Muscle of arm (tissue), 12 donors: ENCODE data around the gene ANAPC13. TPM values are rescaled to one million over a fixed set of nuclear protein-coding genes. Genes with fewer than 3 reads are reported as not detected.

Experiments
- polyA plus RNA-seq, 12 donors: library from polyadenylated mRNA; unstranded; fragments of 120-200 nt; gene quantifications; one replicate each; pipeline ENCODE4 v1.2.1, GENCODE V29; 2013; ENCODE audit not compliant: insufficient read length in 12 of 12

ANAPC13 gene
- polyA plus RNA-seq, 12 donors, result 56.7 to 93.7 (median 71.9) TPM; not detected in 1

Other genes with a start within 250 kb of the ANAPC13 start
- gene RYK, start 235.1 kb downstream of the ANAPC13 start, polyA plus RNA-seq, result 10 to 100 TPM in 11 of 12 donors, not detected in 1; 49.5 to 98.5 (median 65.8) TPM
- gene AMOTL2, start 111.5 kb downstream of the ANAPC13 start, polyA plus RNA-seq, result 10 to 100 TPM in 11 of 12 donors, not detected in 1; 42.5 to 63.9 (median 52.8) TPM
- 10 to 100 TPM in 11 of 12 donors, not detected in 1; 28.1 to 47.8 (median 39.3) TPM for gene CEP63, start 72 bp upstream of the ANAPC13 start, polyA plus RNA-seq
- 10 to 100 TPM in 11 of 12 donors, not detected in 1; 19.8 to 90.1 (median 59.0) TPM for gene KY, start 165.0 kb upstream of the ANAPC13 start, polyA plus RNA-seq